HG02623 (cell line): Measurements from ENCODE around the gene CEP85L.

Experiments
- ATAC-seq: cut with Tn5 transposase; IDR thresholded peaks from one replicate; pipeline ENCODE4 v1.9.1; 2021; ENCODE audit warnings: moderate library complexity; ENCODE audit not compliant: unreplicated experiment

Gene CEP85L

GRCh38 chr6:118546164-118546879, 105.1 kb downstream of the CEP85L start:
- ATAC-seq, result no peak

GRCh38 chr6:118544105-118544504, 107.3 kb downstream of the CEP85L start:
- no peak for ATAC-seq

- ATAC-seq, result no peak
Measured at GRCh38 chr6:118542184-118542952, 109.0 kb downstream of the CEP85L start.

- no peak for ATAC-seq
Measured at GRCh38 chr6:118537574-118537973, 113.8 kb downstream of the CEP85L start.

- no peak for ATAC-seq
Measured at GRCh38 chr6:118536478-118536877, 114.9 kb downstream of the CEP85L start.

GRCh38 chr6:118535176-118535844, 116.1 kb downstream of the CEP85L start:
- ATAC-seq, result no peak

- no peak for ATAC-seq
Measured at GRCh38 chr6:118530942-118531341, 120.4 kb downstream of the CEP85L start.

GRCh38 chr6:118529756-118530155, 121.6 kb downstream of the CEP85L start:
- no peak for ATAC-seq

GRCh38 chr6:118528129-118528528, 123.3 kb downstream of the CEP85L start:
- no peak for ATAC-seq

GRCh38 chr6:118525913-118526780, 125.2 kb downstream of the CEP85L start:
- no peak for ATAC-seq

GRCh38 chr6:118524686-118525085, 126.7 kb downstream of the CEP85L start:
- no peak for ATAC-seq

- no peak for ATAC-seq
Measured at GRCh38 chr6:118523216-118523615, 128.2 kb downstream of the CEP85L start.

GRCh38 chr6:118522422-118522821, 129.0 kb downstream of the CEP85L start:
- ATAC-seq, result no peak

GRCh38 chr6:118514689-118515088, 136.7 kb downstream of the CEP85L start:
- ATAC-seq, result no peak

- ATAC-seq, result no peak
Measured at GRCh38 chr6:118511930-118512715, 139.3 kb downstream of the CEP85L start.

GRCh38 chr6:118509009-118509617, 142.3 kb downstream of the CEP85L start:
- ATAC-seq, result no peak

GRCh38 chr6:118507636-118508035, 143.8 kb downstream of the CEP85L start:
- ATAC-seq, result no peak

GRCh38 chr6:118506071-118506638, 145.2 kb downstream of the CEP85L start:
- ATAC-seq, result no peak

- ATAC-seq, result no peak
Measured at GRCh38 chr6:118505656-118506055, 145.7 kb downstream of the CEP85L start.
